NCI-H2196 treated with DMSO at 0.1 percent for 48 hours (cell line): ENCODE results near the gene PPRC1.
A peak's percentile ranks its signal among the peaks of the same experiment; 100 is the strongest.

ENCODE experiments used
- DNase-seq: peaks from one replicate; lab custom pipeline; 2025; ENCODE audit not compliant: unreplicated experiment; lab: John Stamatoyannopoulos, UW

Gene PPRC1

GRCh38 chr10:102147561-102147960 is 14.7 kb downstream of the PPRC1 start:
- DNase-seq, result no peak

GRCh38 chr10:102148275-102148674 is 15.4 kb downstream of the PPRC1 start:
- DNase-seq, result no peak

- no peak for DNase-seq
These were observed 18.3 kb downstream of the PPRC1 start for GRCh38 chr10:102150970-102151773.

- peak; percentile 86 for DNase-seq
These were observed 19.1 kb downstream of the PPRC1 start, which contains the start of gene NOLC1 for GRCh38 chr10:102151774-102152544. Gene NOLC1 (plus strand): TSS chr10:102152389. CDS start chr10:102152411, 22 bp downstream.

- no peak for DNase-seq
These were observed 19.7 kb downstream of the PPRC1 start for GRCh38 chr10:102152545-102152890.

- no peak for DNase-seq
These were observed 20.3 kb downstream of the PPRC1 start for GRCh38 chr10:102153093-102153620.

- DNase-seq, result no peak
These were observed 21.8 kb downstream of the PPRC1 start for GRCh38 chr10:102154466-102155116.

GRCh38 chr10:102157224-102157623 is 24.4 kb downstream of the PPRC1 start:
- no peak for DNase-seq

- DNase-seq, result no peak
These were observed 26.3 kb downstream of the PPRC1 start for GRCh38 chr10:102159051-102159597.

GRCh38 chr10:102159831-102160230 is 27.0 kb downstream of the PPRC1 start:
- no peak for DNase-seq

- DNase-seq, result no peak
These were observed 30.6 kb downstream of the PPRC1 start for GRCh38 chr10:102163342-102163989.

- no peak for DNase-seq
These were observed 35.0 kb downstream of the PPRC1 start for GRCh38 chr10:102167861-102168260.

- no peak for DNase-seq
These were observed 37.8 kb downstream of the PPRC1 start for GRCh38 chr10:102170602-102171001.

GRCh38 chr10:102172288-102172687 is 39.4 kb downstream of the PPRC1 start:
- DNase-seq, result no peak

GRCh38 chr10:102175415-102175814 is 42.6 kb downstream of the PPRC1 start:
- no peak for DNase-seq

- no peak for DNase-seq
These were observed 51.8 kb downstream of the PPRC1 start for GRCh38 chr10:102184606-102185005.

- DNase-seq, result no peak
These were observed 52.4 kb downstream of the PPRC1 start for GRCh38 chr10:102185272-102185671.

GRCh38 chr10:102185811-102186527 is 53.1 kb downstream of the PPRC1 start:
- no peak for DNase-seq

- DNase-seq, result no peak
These were observed 55.6 kb downstream of the PPRC1 start for GRCh38 chr10:102188298-102188940.
